Right kidney (tissue), 1 donor: ENCODE results near the gene RBM19.

ENCODE experiments used
- DNase-seq: peaks from one replicate; pipeline ENCODE4 v3.0.0-alpha.2; 2016

The RBM19 gene

DNA sequence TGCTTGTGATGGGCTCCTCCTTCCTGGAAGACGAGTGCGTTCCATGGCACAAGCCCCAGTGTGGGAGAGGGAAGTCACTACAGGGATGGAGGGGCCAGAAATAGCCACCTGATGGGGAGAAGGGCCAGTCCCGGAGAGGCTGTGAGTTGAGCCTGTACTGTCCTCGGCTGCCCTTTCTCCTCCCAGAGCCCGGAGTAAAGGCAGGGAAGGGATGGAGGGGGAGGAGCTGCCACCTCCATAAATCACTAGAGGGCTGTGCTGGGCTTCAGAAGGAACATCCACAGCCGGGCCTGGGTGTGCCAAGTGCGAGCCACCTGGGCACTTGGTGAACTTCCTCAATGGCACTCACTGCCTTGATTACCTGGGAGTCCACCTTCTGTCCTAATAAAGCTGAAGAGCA is 110.1 kb downstream of the RBM19 start:
- DNase-seq: no peak

DNA sequence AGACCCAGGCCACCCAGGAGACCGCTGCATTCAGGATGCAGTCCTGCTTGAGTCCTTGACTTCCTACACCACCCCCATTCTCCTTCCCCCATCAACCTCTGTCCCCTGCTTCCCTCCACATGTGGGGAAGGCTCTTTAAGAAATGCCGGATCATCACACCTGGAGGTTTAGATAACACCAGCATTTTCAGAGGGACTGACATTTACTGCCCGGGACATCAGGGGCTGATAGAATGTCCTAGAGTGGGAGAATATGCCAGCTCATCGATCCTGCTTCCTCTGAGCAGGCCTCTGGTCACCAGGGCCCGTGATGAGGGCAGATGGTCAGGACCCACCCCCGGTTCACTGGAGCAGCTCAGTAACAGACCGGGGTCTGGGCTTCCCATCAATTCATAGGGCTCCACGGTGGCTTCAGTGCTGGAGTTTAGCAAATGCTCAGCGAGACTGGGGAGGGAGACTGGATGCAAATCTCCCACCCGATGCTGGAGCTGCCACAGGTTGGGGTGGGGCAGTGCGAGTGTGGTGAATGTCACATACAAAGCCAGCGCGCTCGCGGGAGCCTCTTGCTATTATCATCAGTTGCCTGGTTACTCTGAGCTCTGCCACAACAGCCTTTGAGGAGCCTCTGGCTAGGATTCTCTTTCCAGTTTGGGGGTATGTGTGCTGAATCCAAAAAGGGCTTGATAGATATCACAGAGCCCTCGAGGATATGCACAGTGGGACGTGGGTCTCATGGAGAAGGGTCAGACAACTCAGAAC is 111.6 kb downstream of the RBM19 start:
- no peak for DNase-seq

DNA sequence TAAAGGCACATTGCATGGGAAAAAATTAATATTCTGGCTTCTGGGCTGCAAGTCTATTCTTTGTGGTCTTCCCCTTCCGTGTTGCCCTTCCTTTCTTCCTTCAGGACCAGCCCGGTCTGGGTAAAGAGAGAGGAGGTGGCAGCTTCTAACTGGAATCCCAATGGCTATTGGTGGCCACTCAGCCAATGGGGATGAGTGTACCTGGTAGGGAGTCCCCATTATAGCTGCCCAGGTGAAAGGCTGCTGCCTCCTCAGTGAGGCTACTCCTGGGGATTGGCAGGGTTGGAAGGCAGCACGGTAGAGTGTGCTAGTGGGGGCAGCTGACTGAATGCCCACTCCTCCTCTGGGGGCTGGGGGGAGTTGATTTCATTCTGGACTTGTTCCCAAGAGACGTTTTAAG is 112.6 kb downstream of the RBM19 start:
- no peak for DNase-seq

DNA sequence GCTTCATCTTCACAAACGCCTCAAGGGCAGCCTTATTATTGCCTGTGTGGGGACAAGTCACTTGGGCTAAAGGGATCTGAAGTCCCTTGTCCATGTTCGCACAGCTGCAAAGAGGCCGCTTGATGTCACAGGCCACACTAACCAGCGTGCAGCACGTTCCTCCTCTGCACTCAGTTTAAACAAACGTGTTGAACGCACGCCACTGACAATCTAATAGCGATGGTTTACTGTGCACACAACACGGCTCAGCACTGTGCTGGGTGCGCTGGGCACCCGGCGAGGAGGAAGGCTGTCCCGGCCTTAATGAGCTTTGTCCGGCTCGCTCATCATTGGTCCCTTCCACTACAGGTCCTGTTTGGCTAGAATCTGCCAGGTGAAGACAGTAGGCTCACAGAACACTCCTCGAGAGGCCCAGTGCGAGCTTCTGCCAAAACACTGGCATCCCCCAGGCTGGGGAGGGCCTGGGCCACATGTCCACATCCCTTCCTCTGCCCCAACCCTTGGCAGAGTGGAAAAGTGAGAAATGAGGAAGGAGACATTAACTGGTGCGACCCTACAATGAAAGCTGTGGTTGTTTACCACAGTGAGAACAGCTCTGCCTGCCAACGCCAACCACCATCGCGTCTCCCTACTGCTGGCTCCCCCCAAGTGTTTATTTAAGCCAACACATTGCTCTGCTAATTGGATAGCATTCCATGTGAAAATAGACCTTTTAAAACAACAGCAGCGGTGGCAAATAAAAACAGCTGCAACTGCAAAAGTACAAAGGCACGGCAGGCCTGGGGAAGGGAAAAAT is 113.2 kb downstream of the RBM19 start:
- no peak for DNase-seq

DNA sequence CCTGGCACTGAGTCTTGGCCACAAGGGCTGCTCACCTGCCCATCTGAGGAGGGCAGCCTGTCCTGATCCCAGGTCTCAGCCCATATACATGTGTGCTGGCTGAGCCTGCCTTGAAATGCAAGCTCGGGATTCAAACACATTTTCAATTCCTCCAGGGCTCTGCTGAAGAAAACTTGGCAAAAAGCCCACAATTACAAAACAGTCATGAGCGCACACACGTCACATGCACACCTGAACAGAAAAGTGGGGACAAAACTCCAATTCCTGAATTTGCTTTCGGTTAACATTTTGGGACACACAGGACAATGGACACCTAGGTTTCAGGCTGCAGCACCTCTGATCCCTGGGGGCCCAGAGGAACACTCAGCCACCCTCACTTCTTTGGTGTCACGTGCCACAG is 113.9 kb downstream of the RBM19 start:
- DNase-seq: no peak

DNA sequence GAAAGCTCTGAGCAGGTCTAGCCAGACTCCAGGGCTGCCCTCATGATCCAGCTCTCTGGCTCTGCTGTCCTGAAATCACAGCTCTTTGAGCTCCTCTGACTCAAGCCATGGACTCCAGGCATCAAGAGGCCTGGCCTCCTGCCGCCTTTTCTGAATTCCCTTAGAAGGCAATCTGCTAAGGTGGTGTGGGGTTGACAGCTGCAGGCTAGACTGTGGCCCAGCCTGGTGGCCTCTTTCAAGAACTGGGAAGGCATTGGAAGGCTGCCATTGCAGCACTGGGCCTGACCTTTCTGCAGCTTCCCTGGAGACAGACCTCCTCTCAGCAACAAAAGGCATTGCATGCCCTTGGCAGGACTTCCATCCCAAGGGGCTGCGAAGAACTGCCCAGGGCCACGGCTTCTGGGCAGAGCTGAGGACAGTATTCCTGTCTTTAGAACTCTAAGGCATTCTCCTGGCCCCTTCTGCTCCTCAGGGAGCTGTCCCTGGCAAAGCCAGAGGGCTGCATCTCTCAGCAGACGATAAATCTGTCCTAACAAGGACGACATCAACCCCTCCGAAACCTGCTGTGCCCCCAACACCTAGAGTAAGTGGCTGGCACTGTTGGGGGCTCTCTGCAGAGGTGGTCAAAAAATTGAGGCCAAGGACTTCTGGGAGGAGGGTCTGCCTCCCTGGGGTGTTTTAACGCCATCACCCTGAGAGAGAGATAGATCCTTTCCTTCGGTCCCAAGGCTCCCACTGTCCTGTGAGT is 115.6 kb downstream of the RBM19 start:
- no peak for DNase-seq

DNA sequence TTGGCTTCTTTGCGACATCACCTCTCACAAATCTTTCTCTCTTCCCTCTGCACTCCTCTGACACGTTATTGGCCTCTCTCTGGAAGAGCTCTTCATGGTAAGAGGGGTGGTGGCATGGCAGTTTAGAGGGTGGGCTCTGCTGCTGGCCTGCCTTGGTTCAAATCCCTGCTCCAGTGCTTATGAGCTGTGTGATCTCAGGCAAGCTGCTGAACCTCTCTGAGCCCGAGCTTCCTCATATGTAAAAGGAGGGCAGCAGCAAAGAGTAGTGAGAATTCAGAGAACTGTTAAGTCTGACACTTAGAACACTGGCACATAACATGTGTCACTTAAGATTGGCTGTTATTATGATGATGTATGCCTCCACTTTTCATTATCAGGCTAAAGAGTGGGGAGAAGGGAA is 118.3 kb downstream of the RBM19 start:
- no peak for DNase-seq

DNA sequence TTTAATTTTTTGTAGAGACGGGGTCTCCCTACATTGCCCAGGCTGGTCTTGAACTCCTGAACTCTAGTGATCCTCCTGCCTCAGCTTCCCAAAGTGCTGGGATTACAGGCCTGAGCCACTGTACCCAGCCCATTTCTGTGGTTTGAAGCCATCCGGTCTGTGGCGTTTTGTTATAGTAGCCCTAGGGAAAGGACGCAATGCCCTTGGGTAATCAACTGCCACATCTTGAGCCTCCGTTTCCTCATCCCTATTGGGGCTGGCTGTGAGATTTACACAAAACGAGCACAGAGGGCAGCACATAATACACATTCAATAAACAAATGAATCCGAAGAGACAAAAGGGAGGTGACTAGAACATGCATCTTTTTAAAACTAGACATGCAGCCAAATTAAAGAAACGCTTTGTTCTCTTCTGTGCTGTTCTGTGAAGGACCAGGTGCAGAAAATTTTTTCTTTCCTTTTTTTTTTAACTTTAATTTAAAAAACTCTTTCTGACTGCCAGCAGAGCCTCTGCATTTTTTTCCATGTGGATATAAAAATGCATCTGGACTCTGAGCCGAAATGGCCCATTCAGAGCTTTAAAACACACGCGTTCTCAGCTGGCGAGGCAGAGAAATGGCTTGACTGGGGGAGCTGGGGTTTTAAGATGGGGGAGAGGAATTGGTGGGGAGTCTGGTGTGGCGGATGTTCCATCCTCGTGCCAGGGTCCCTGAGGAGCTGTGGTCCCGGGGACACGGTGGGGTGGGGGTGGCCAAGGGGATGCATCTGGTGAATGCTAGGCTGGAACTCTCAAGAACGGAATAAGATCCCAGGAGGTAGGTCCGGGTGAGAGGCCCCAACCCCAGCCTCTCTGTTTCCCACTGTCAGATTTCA is 119.0 kb downstream of the RBM19 start:
- no peak for DNase-seq

DNA sequence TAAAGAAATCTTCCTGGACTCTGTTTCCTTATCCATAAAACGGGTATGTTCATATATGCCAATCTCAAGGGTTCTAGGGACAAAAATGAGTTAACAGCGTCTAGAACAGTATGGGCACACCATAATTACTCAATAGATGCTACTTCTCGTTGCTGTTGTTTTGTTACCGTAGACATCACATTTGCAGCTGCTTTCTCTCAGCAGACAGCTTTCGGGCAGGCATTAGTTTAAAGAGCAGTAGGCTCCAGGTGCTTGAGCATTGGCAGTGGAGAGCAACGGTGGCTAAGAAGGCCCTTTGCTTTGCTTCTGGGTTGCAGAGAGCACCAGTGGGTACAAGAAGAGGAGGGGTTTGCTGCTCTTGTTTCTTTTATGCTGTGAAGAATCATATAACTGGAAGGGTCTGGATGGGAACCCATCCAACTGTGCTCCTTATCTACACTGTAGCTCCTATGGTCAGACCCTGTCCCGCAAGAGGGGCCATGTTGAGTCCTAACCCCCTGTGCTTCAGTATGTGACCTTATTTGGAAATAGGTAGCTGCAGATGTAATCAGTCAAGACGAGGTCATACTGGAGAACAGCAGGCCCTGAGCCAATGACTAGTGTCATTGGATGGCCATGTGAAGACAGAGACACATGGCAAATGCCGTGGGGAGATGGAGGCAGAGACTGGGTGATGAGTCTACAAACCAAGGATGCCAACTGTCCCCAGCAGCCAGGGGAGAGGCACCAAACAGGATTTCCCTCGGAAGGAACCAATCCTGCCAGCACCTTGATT is 120.0 kb downstream of the RBM19 start:
- DNase-seq: no peak

DNA sequence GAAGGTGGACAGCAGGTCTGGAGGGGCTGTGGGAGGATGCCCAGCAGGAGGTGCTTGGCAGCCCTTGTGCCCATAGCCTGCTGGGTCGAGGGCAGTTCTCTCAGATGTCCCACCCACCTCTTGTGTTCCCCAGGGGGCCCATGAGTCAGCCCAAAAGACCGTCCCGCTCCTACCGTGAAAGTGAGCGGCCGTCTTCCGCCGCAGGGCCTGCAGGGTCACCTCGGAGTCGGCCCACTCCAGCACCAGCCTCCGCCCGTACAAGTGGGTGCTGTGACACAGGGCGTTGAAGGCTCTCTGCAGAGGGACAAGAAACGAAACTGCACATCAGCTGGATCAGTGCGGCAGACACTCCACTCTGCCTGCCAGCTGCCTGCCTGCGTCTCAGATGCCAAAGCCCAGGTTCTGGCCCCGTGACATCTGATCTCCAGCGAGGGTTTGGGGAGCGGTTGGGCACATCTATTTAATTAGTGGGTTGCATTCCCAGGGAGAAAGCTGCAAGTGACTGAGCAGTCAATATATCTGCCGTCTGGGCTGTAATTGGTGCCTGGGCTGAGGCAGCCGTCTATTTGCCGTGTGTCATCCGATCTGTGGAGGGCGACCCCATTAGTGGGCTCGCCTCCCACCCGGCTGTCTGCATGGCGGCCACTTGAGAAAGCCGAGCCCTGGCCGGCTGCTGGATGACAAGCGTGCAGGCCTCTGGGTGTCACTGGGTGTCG is 121.5 kb downstream of the RBM19 start:
- no peak for DNase-seq

DNA sequence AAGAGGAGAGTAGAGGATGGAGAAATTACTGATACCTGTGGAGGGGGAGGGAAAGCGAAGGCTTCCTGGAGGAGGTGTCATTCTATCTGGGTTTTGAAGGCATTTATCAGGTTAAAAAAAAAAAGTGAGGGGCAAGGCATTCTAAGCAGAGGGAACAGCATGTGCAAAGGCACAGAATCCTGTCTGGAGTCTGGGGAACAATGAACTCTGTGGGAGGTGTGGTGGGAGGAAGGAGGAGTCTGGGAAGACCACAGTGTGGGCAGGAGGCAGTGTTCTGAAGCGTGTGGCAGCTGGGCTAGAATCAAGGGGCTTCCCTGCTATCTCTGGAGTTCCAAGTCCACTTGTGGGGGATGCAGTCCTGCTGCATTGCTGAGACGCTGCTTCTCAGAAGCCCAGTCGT is 123.4 kb downstream of the RBM19 start:
- no peak for DNase-seq

DNA sequence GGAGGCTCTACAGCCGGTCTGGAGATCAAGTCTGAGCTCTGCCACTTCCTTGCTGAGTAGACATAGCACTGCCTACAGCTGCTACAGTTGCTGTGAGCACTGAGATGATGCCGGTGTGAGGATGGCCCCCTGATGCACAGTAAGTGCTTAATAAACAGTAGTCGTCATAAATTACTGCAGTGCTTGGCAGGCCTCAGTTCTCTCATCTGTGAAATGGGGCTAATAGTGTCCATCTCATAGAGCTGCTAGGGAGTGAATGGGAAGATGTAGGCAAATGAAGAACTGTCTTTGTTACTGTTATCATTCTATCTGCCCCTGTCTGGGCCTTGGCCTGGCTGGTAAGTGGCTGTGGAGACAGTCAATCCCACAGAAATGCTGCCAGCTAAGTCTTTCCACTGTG is 124.3 kb downstream of the RBM19 start:
- no peak for DNase-seq

DNA sequence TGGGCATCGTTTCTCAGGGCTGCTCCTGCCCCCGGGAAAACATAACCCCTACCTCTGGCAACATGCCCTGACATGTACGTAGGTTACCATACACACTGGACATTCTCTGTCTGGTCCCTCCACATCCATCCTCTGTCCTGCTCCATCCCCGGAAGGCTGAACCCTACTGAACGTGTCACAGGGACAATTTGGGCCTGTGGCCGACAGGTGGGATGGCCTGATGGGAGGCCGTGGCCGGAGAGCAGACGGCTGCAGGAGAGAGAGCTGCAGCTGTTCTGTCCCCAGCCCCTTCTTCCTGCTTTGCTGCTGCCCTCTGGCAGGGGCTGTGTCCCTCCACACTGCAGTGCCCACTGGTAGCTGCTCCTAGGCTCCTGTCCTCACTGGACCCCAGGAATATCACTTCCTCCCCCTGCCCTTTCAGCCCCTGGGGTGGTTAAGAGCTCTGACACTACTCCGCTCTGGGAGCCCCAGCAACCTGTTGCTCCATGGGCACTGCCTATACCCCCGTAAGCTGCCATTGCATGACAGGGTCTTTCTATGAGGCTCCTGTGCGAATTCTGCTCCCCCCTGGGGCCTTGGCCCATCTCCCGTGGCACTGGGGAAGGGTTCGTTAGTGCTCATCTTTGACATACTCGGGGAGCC is 125.6 kb downstream of the RBM19 start:
- no peak for DNase-seq

DNA sequence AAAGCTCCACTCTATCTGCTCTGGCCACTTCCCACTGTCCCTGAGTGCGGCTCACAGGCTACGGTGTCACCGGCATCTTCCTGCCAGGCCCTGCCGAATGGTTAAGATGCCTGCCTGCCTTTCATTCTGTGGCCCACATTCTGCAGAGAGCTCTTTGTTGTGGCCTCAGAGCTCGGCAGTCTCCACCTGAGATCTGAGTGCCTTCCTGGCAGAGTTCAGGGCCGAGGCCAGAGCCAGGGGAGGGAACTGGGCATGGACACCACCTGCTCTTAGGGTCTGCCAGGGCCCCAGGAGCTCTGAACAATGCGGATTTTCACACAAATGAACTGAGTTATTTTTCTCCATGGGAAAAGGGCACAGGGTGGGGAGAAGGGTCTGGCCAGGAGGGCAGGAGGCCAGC is 127.2 kb downstream of the RBM19 start:
- no peak for DNase-seq

DNA sequence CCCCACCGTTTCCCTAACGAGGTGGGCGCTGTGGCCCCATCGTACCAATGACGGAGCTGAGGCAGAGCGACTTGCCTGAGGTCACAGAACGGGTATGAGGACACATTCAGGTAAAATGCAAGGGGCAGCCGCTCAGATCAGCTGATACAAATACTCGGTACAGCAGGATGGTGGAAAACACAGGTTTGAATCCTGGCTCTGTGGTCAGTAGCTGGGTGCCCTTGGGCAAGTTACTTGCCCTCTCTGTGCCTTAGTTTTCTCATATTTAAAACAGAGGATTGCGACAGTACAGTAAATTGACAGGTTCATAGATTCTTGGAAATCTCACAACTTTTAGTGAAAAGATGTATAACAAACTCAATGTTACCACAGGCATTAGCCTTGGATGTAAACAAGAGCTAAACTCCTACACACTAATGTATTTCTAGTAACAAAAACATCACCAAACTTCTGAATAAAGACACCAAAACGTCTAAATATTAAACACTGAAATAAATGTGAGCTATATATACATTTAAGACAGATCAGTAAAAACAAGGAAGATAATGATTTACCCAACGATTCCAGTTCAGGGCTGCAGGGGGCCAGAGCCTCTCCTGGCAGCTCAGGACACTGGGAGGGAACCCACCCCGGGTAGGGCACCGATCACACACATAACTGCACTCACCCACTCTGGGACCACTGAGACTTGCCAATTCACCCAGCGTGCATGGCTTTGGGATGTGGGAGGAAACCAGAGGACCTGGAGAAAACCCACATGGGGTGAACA is 128.4 kb downstream of the RBM19 start:
- DNase-seq: no peak

DNA sequence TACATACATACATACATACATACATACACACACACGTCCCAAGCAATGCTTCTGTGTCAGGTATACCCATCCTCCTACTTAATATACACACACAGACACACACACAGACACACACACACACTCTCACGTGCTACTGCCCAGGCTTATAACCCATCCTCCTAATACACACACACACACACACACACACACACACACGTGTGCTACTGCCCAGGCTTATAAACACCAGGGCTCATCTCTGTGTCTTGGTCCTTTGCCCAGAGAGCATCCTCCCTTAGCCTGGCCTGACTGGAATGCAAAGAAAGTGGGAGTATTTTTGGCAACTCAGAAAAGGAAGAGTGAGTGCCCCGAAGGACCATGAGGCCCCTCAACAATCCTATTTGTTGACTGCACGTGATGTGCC is 129.0 kb downstream of the RBM19 start:
- no peak for DNase-seq

DNA sequence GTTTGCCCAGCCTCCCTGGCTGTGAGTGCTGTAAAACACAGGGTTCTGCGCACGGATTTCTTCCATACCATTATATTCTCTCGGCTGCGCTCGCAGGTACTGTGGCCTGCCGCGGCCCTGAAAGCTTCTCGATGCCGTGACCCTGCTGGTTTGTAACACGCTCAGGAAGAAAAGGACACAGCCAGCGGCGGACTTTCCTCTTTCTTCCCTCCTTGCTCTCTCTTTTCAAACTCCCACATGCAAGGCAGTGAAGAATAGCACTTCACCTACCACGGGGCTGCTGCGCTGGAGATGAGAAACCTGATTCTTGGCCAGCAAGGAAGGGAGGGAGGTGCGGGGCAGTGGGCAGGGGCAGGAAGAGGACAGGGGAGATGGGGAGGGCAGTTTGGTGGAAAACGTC is 130.2 kb downstream of the RBM19 start:
- no peak for DNase-seq

DNA sequence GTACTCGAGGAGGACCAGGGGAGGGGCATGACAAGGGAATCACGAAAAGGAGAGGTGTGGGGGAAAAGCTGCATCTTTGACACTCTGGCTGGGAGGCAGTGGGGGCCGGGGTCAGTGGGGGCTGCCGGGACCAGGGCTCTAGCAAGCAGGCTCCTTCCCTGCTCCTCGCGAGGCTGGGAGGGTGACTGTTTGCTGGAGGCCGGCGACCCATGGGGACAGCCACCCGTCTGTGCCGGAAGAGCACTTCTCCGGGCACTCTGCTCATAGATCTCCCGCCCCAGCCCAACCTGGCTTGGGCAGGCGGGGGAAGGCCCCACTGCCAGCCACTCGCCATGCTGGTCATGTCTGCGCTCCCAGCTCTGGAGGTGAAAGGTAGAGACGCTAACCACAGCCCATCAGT is 130.7 kb downstream of the RBM19 start:
- no peak for DNase-seq

DNA sequence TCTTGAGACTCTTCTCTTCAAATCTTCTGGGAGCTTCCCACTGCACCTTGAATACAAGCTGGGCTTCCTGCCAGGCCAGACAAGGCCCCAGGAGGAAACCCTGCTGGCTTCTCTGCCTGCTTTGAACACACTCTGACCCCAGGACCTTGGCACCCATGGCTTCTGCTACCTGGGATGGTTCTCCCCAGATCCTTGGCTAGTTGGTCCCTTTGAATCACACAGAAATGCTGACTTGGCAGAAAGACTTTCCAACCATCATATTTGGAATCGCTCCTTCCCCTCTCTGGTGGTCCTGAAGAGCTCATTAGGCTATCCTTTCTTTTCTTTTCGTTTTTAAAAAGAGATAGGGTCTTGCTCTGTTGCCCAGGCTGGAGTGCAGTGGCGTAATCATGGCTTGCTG is 132.7 kb downstream of the RBM19 start:
- DNase-seq: no peak

DNA sequence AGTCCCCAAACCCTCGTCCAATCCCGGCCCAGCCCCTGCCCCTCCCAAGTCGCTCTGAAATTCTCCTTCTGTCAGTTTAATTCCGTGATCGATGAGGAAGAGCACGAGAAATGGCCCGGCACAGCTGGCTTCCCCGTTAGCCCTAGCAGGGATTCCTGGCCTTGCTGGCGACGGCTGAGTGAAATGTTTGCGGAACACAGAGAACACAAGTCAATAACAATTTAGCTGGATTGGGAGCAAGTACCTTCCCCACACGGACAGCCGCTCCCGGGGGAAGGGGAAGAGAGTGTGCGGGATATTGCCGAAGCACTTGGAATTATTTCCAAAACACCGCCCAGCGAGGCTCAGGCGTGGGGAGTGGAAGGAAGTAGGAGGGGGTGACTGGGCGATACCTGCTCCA is 134.6 kb downstream of the RBM19 start:
- no peak for DNase-seq
